GM10847 (cell line): ENCODE measurements around the gene ATP6V1B1.

Experiments used
- POLR2A ChIP-seq: IDR thresholded peaks from 2 replicates; pipeline ENCODE4 v1.6.1; 2011; ENCODE audit not compliant: insufficient read length; ENCODE audit errors: extremely low read depth

ATP6V1B1 gene

DNA sequence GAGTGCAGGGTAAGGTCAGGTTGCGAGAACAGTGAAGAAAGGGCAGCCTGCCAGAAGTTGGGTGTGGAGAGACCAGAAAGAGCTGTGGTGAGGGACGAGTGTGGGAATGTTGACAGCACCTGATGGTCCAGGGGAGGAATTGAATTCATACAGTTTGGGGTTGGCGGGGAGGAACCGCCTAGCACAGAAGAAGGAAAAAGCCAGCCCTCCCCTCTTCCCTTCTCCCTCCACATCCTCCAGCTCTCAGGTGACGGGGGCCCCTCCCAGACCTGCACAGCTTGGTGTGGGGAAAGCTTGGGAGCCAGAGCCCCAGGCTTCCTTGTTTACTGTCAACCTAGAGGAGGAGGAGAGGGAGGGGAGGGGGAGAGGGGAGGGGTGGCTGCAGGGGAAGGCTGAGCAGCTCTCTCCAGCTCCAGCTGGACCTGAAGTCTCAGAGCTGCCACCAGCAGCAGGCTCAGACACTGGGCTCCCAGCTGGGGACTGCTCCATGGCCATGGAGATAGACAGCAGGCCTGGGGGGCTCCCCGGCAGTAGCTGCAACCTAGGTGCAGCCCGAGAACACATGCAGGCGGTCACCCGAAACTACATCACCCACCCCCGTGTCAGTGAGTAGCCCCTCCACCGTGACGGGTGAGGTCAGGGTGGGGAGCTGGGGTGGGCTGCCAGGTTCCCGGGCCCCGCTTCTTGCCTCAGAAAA is at the start of gene ATP6V1B1:
Gene ATP6V1B1 (plus strand): TSS at position 433 of the 697 bp plus-strand sequence. CDS start 55 bp downstream, at position 488.
- no peak for TF ChIP-seq POLR2A

GRCh38 chr2:70886541-70886987 is 49.1 kb upstream of the ATP6V1B1 start:
- no peak for TF ChIP-seq POLR2A

GRCh38 chr2:70887208-70887549 is 48.5 kb upstream of the ATP6V1B1 start:
- TF ChIP-seq POLR2A: no peak

- no peak for TF ChIP-seq POLR2A
Measured at GRCh38 chr2:70887550-70888246, 48.0 kb upstream of the ATP6V1B1 start.

DNA sequence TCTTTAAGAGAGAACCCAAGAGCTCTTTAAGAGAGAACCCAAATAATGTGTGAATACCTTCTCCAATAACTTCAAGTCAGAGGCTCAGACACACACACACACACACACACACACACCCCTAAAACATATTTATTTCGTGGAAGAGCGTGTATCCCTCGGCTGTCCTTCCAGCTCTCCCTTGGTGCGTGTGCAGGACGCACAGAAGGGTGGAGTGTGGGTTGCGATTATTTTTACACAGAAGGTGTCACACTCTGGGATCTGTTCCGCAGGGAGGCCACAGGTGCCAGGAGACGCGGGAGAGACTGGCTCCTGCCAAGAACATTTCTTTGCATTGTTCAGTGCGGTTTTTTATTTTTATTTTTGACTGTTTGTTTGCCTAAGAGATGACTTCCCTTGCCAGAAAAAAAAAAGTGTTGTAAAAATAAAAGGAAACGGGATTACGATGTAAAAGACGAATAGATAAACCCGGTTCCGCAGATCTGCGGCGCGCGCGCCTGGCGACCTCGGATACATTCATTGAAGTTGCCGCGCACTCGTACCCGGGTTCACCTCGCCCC is 47.3 kb upstream of the ATP6V1B1 start:
- TF ChIP-seq POLR2A: no peak

DNA sequence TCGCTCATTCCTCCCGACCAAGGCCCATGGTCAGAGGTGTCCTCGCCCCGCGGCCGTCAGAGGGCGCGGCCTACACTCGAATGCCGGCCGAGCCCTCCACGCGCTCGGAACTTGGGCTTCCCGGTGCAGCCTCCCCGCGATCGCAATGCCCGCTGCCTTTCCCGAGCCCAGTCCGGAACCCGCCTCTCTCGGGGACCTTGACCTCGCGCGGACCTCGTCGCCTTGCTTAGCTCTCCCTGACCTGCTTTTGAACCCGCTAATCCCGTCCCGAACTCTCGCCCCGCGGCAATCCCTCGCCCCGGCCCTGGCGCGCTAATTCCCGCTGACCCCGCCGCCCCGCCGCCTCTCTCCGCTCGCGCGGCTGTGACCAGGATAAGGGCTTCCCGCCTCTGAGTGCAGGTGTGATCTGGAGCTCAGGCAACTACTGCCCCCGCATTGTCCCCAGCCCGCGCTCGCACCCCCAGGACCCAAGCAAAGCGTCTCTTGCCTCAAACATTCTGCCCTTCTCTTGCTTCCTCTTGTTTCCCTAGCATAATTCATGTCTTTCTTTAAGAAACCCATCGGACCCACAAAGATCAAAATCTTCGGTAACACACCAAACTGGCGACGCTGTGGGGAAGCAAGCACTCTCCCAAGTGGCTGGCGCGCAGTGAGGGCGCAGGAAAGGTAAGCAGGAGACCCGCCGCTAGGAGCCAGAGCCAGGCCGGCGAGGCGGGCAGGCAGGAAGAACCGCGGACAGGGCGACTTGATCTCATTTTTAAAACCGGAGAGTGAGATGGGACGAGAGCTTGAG is 46.6 kb upstream of the ATP6V1B1 start:
- no peak for TF ChIP-seq POLR2A

DNA sequence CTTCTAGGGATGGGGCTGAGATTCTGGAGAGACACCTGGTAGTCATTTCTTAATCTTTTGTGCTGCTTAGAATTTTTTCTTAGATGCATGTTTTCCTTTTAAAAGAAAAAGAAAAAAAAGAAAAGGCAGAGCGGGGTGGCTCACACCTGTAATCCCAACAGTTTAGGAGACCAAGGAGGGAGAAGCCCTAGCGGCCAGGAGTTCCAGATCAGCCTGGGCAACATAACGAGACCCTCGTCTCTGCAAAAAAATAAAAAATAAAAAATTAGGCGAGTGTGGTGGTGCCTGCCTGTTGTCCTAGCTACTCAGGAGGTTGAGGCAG is 46.0 kb upstream of the ATP6V1B1 start:
- no peak for TF ChIP-seq POLR2A

DNA sequence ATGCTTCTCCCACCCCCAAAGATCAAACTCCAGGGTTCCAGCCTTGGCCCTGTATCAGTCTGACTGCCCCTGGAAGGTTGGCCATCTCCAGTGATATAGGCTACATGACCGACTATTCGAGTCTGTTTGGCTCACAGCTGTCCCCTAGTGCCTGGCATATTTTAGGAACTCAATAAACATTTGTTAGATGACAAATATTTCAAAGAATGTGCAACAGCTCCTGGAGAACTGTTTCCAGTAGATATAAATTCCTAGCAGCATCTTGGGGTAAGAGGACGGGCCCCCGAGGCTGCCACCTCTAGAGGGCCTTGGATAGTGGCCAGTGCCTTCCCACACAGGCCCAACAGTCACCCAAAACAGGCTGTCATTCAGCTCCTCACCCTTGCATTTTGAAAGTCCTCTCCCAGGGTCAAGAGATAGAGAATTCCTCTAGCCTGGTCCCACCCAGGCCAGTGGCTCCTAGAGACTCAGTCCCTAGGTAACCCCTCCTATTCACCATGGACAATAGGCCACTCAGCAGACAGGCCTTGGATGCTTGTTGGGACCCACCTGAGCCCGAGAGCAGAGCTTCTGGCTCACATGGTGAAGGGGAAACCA is 45.1 kb upstream of the ATP6V1B1 start:
- no peak for TF ChIP-seq POLR2A

- no peak for TF ChIP-seq POLR2A
Measured at GRCh38 chr2:70891572-70892357, 43.9 kb upstream of the ATP6V1B1 start.

DNA sequence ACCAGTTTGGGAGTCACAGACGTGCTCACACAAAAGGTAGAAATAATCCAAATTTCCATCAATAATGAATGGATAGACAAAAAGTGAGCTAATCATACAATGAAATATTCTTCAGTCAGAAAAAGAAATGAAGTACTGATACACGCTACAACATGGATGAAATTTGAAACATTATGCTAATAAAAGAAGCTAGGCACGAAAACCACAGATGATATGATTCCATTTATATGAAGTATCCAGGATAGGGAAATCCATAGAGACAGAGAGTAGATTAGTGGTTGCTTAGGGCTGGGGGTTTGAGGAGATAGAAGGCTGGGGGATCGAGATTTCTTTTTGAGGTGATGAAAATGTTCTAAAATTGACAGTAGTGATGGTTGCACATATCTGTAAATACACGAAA is 43.0 kb upstream of the ATP6V1B1 start:
- no peak for TF ChIP-seq POLR2A

DNA sequence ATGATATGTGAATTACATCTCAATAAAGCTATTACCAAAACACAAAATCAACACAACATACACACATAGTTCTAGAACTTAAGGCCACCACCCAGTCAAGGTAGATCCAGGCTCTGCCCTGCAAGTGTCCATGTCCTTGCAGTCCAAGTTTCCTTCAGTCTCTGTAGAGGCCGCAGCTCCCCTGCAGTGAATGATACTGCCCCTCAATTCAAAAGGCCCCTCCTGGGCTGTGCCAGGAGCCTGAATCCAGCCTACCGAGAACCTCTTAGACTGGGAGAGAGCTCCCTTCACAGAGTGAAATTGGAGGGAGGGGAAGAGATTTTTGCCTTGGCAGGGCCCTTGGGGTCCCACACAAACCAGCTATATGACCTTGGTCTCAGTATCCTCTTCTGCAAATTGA is 42.5 kb upstream of the ATP6V1B1 start:
- TF ChIP-seq POLR2A: no peak

GRCh38 chr2:70894765-70895164 is 40.9 kb upstream of the ATP6V1B1 start:
- no peak for TF ChIP-seq POLR2A

- TF ChIP-seq POLR2A: no peak
Measured at GRCh38 chr2:70895249-70895648, 40.5 kb upstream of the ATP6V1B1 start.

DNA sequence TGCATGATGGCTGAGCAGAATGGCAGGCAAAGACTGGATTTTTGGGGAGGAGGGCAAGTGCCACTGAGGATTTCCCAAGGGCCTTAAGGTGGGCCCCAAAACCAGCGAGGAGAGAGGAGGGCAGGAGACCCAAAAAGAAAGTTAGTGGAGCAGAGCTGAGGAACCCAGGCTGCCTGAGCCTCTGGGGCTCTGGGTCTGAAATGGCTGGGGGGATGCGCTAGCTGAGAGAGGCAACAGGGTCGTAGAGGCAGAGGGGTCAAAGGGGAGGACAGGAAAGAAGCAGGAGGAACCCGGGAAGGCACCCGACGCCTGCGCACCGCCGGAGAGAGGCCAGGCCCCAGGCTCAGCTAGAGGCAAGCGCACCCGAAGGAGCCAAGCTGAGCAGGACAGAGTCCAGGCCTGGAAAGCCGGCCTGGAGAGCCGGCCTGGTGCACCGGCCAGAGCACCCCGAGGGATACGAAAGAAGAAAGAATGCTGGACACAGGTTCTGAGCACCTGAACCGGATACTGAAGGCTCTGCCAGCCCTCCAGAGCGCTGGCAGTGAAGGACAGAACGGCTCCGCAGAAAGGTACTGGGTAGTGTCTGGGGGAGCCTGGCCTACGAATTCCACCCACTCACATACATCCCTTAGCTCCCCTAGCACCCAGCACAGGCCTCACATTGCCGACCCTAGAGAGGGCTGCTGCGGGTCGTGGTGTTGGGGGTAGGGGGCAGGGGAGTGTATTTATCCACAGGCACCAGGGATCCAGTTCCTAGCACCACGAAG is 39.5 kb upstream of the ATP6V1B1 start:
- no peak for TF ChIP-seq POLR2A
